Stimulated activated CD8-positive, alpha-beta memory T cell treated with anti-CD3 and anti-CD28 coated beads, Interleukin-4, amount 100 ng/mL, for 48 hours (primary cell): Measurements from ENCODE around the gene ABHD16A.

ENCODE experiments used
- DNase-seq: peaks from one replicate; pipeline ENCODE4 v3.0.0-alpha.2; 2020

The ABHD16A gene

GRCh38 chr6:31687860-31688693 is 15.0 kb downstream of the ABHD16A start:
- DNase-seq = no peak

GRCh38 chr6:31687321-31687720 is 15.8 kb downstream of the ABHD16A start:
- no peak for DNase-seq

- DNase-seq = no peak
Observed at GRCh38 chr6:31686483-31686882, 16.6 kb downstream of the ABHD16A start.

GRCh38 chr6:31683591-31683990 is 19.5 kb downstream of the ABHD16A start:
- DNase-seq = no peak

DNA sequence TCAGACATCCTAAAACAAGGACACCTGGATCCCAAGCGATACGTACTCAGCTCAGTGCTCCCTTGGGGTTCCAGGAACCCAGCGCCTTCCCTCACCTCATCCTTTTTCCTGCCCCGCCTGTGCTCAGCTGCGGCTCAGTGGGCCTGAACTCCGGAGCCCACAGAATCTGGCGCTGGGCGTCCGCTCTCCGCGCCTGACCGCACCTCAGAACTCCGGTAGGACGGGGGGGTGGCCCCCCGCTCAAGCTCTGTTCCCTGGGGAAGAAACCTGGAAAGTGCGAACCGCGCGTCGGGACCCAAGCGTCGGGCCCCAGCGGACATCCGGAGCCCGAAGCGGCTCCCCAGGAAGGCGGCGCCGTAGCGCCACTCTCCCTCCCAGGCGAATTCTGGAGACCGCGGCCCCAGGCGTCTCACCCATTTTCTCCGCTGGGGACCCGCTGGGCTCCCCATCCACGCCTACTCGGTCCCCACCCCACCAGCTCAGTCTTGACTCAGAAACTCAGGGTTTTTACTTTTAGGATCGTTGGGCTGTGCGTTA is 21.9 kb downstream of the ABHD16A start:
- DNase-seq = peak; percentile 69

GRCh38 chr6:31680226-31681134 is 22.6 kb downstream of the ABHD16A start, which contains the start of gene LY6G5C:
Gene LY6G5C, minus strand, starts transcription at chr6:31681067. Its CDS starts 694 bp downstream, at chr6:31680373.
- DNase-seq = peak; percentile 75

DNA sequence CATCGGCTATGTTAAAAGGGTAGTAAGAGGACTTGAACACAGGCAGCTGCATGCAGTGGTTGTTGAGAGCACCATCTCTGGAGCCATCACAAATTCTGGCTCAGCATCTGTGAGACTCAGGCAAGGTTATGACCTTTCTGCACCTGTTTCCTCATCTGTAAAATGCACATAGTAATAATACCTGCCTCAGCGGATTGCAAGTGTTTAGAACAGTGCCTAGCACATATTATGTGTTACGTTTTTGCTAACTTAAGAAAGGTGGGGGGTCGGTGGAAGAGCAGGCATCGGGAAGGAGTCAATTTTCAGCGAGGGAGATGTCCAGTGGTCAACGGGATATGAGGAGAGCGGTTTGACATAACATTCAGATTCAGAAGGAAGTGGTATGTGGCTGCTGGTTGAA is 25.2 kb downstream of the ABHD16A start:
- DNase-seq = no peak

DNA sequence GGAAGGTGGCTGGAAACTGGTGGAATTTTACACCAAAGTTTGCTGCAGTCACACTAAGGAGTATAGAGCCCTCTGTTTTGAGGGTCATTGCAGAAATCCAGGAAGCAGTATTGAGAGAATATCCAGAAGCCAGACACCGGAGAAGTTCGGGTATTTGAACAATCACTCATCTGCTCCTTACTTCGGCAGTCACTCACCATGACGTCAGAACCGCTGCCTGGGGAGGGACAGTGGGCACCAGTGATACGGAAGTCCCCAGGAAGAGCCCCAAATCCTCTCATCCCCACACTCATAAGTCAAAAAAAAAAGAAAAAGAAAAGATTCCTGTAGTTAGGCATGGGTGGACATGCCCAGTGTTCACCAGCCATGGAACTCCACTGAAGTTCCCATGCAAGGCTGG is 26.2 kb downstream of the ABHD16A start:
- DNase-seq = no peak

DNA sequence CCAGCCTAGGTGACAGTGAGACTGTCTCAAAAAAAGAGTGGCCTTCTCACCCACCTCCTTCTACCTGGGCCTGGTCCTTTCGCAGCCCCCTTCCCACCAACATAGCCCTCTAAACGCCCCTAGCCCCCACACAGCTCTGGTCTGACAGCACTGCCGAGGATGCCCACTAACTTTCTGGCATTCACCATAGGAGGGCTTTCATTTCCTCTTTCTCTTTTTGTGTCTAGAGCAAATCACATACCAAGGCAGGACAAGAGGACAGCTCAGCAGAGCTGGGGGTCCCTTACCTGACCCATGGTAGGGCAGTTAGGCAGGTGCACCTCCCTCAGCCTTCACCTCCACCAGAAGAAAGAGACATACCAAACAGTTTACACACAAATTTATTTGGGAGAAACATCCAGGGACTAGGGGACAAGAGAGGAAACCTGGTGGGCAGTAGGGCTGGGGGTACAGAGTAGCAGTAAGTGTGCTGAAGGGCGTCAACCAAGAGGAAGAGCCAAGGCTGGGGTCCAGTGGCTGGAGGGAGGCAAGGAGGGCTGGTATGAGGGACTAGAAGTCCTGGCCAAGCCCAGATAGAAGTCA is 26.7 kb downstream of the ABHD16A start:
- DNase-seq = no peak

DNA sequence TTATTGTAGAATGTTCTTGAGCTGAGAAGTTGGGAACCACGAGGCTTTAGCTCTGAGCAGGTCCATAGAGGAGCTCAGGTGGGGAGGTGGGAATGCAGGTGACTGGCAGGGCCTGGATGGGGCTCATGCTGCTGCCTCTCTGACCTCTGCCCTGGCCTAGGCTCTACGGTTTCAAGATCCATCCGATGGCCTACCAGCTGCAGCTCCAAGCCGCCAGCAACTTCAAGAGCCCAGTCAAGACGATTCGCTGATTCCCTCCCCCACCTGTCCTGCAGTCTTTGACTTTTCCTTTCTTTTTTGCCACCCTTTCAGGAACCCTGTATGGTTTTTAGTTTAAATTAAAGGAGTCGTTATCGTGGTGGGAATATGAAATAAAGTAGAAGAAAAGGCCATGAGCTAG is 33.4 kb downstream of the ABHD16A start, which contains the start of gene LY6G5B:
LY6G5B (plus strand) TSS at position 301 of the 400 bp plus-strand sequence. CDS start 975 bp downstream, outside the sequence.
- no peak for DNase-seq

DNA sequence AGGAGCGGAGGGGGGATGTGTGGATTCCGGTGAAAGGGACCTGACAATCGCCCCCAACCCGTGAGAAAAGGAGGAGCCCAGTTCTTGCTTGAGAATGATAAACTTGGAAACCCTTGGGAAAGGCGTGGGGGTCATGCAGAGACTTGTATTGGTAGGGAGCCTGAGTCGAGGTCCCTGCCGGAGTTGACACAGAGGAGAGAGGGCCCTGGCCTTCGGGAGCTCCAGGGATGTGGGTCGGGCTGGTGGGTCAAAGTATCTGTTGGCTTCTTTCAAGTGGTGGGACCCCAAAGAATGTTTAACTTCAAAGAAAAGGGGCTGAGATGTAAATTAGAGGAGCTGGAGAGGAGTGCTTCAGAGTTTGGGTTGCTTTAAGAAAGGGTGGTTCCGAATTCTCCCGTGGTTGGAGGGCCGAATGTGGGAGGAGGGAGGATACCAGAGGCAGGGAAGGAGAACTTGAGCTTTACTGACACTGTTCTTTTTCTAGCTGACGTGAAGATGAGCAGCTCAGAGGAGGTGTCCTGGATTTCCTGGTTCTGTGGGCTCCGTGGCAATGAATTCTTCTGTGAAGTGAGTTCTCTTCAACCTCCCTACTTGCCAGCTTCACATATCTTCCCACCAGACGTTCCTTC is 36.7 kb downstream of the ABHD16A start:
- no peak for DNase-seq

DNA sequence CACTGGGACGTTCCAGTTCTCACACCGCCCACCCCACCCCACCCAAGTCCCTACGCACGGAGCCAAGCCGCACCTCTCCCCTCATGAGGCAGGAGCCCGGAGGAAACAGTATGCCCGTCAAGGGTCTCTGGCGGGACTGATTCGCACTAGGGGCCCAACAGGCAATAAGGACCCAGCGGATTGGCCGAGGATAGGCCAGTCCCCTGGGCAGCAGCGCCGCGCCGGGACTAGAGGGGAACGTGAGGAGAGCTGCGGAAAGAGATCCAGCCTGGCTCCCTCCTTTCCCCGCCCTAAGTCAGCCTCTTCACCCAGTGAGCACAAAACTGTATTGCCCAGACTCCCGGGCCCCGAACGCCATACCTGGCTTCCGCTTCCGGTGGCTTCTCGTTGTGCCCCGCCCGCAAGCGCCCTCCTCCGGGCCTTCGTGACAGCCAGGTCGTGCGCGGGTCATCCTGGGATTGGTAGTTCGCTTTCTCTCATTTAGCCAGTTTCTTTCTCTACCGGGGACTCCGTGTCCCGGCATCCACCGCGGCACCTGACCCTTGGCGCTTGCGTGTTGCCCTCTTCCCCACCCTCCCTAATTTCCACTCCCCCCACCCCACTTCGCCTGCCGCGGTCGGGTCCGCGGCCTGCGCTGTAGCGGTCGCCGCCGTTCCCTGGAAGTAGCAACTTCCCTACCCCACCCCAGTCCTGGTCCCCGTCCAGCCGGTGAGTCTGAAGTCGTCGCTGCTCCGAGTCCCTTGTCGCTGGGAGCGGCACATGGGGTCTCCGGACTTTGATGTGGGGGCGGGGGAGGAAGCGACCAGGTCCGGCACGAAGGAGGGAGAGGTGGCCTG is 37.4 kb downstream of the ABHD16A start, which contains the start of gene CSNK2B:
CSNK2B (plus strand) TSS at position 580 of the 836 bp plus-strand sequence. CDS start 752 bp downstream, outside the sequence.
- DNase-seq = peak; percentile 98

DNA sequence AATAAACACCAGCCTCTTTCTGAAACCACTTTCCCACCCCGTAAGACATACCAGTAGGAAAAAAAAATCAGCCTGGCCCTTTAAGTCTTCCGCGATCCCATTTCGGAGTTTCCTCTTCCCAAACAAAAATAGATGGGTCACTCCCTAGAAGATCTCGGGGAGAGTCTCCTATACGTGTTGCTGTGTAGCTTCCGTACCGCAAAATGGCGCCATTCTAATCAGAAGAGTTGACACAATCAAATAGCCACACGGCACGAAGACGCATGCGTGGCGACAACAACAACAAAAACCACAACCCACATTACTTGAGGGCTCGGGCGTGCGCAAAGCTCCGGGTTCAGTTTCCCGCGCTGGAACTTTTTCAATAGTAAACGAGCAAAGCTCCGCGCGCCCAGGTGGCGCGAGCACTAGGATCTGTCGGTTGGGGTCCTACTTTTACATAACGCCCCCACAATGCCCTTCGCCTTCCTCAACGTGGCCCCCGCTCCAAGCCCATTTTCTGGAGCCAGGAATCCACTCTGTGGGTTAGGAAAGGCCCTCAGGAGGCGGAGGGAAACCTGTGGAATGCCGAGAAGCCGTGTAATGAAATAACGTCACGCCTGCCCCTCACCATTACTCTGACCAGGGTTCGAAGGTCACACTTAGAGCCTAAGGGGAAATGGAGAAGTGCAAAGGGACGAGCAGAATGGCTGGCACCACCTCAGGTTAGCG is 38.2 kb downstream of the ABHD16A start, which contains the start of gene GPANK1:
GPANK1 (minus strand) TSS at position 208 of the 711 bp plus-strand sequence. CDS start 519 bp downstream, outside the sequence.
- DNase-seq = peak; percentile 92

- DNase-seq = no peak
Observed at GRCh38 chr6:31663961-31664789, 38.9 kb downstream of the ABHD16A start.

DNA sequence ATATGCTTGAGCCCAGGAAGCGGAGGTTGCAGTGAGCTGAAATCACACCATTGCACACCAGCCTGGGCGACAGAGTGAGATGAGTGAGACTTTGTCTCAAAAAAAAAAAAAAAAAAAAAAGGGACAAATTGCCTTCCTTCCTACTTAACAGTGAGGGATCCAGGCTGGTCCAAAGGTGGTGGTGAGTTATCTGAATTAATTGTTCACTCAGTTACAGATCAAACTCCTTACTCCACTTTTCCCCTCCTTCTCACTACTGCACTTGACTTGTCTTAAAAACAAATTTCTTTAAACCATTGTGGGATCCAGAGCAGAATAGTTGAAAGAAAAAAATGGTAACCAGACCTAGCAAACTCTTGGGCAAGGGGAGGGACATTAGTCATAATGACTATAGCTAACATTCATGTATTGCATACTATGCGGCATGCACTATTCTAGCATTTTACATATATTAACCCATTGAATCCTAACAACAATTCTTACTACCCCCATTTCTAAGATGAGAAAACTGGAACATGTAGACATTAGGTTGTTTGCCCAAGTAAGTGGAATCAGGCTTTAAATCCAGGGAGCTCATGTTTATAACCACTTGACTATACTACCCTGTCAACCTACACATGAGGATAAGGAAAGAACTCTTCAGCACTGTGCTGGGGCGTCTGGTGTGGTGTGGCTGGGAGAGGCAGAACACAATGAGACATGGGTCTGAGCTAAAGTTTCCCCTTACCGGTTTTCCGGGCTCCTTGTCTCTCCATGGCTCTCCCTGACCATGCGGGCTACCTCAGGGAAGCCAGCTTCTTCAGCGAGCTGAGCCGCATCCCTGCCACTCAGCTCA is 39.8 kb downstream of the ABHD16A start:
- DNase-seq = no peak

GRCh38 chr6:31662124-31662723 is 40.9 kb downstream of the ABHD16A start:
- DNase-seq = no peak

GRCh38 chr6:31661262-31662123 is 41.6 kb downstream of the ABHD16A start:
- DNase-seq = no peak
